ENCODE data around the gene XPO6.

- no peak for TF ChIP-seq POLR2A (IDR thresholded peaks at IDR 0.05)
- no peak for TF ChIP-seq CTCF (IDR thresholded peaks at IDR 0.05)
Observed at GRCh38 chr16:28081391-28081968, 130.3 kb downstream of the XPO6 start.
